GM18507 (cell line): ENCODE measurements around the gene PRAMEF26.
"Not testable (repeated sequence)": the region's sequence is repeated elsewhere in the genome, so short reads cannot be mapped to it uniquely, and the experiment has no call there.

ENCODE experiments used
- DNase-seq: peaks from one replicate; pipeline ENCODE4 v3.0.0; 2011; ENCODE audit warnings: low read depth; ENCODE audit not compliant: insufficient read length; ENCODE audit errors: extremely low spot score
- FAIRE-seq: peaks from 2 replicates; lab custom pipeline; 2011; peaks lifted over from hg19 to GRCh38; lab: Jason Lieb, UNC

Gene PRAMEF26

GRCh38 chr1:13155909-13156308 is at the start of gene PRAMEF26:
PRAMEF26 (minus strand) TSS chr1:13156009; CDS start chr1:13153095, 2,914 bp downstream.
- FAIRE-seq, DNase-seq: not testable (repeated sequence)

- DNase-seq, FAIRE-seq: not testable (repeated sequence)
Observed at GRCh38 chr1:13201309-13201708, 45.5 kb upstream of the PRAMEF26 start, which contains the start of gene PRAMEF13. PRAMEF13 (minus strand) TSS chr1:13201409; CDS start chr1:13199589, 1,820 bp downstream.

- FAIRE-seq: not testable (repeated sequence)
Observed at GRCh38 chr1:13171548-13171947, 15.7 kb upstream of the PRAMEF26 start, which contains the start of gene PRAMEF9. PRAMEF9 (plus strand) TSS chr1:13171848; CDS start chr1:13175281, 3,433 bp downstream.

GRCh38 chr1:13165531-13165930 is 9.7 kb upstream of the PRAMEF26 start, which contains the start of gene HNRNPCL4:
HNRNPCL4 (minus strand) TSS chr1:13165631; CDS start chr1:13165467, 164 bp downstream.
- not testable (repeated sequence) for FAIRE-seq, DNase-seq

More at GRCh38 chr1:13171548-13171947, 15.7 kb upstream of the PRAMEF26 start, which contains the start of gene PRAMEF9:
- not testable (repeated sequence) for DNase-seq

- not testable (repeated sequence) for DNase-seq, FAIRE-seq
Observed at GRCh38 chr1:13116754-13117153, 39.1 kb downstream of the PRAMEF26 start, which contains the start of gene HNRNPCL2. HNRNPCL2 (minus strand) TSS chr1:13116854; CDS start chr1:13116400, 454 bp downstream.
